Activated CD8-positive, alpha-beta memory T cell treated with anti-CD3 and anti-CD28 coated beads, Interleukin-2, amount 50 U/mL, for 1 hour (primary cell): ENCODE measurements around the gene PROZ.

Experiments
- DNase-seq: peaks from one replicate; pipeline ENCODE4 v3.0.0-alpha.2; 2020; ENCODE audit errors: extremely low read depth

The PROZ gene

GRCh38 chr13:113178896-113179167, 20.4 kb downstream of the PROZ start:
- DNase-seq, result no peak

- no peak for DNase-seq
Observed at GRCh38 chr13:113179374-113180230, 21.2 kb downstream of the PROZ start.

DNA sequence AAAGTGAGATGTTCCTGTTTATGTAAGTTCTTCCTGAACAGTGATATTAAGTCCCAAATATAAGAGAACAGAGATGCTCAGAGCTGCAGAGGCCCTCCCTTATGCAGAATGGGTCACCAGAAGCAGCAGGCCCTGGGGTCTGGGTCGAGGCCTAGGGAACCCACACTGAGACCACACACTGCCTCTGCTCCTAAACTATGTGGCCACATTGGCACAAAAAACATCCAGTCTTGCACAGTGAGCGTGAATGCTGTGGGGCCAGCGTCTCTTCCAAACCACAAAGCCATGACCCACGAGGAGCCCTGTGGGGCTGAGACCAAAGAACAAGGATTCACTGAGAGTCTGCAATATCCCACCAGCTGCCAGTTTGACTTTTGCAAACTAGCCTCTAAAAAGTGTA, 23.6 kb downstream of the PROZ start:
- no peak for DNase-seq

DNA sequence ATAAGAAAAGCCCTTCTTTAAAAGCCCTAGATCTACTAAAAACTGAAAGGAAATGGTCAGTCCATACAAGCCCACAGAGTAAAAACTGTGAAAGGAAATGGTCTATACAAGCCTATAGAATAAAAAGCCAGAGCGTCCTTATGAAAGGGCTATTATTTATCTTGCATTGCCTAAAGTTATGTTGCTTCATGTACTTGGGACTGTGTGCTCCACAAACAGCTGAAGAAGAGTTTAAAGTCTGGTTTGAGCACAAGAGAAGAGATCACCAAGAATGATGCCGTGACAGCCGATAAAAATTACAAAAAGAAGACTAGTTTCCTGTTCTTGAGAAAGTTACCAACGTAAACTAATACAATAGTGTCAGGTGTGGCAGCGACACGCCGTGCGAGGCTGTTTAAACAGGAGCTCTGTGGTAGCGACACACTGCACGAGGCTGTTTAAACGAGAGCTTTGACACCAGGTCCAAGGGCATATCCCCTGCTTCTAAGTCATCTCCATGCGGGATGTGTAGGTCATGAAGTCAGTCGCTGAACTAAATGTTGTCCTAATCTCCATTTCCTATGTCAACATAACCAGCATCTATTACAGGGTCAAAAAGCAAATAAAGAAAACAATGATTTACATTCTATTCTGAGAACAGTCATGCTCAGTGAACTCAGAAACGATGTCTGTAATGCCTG, 25.1 kb downstream of the PROZ start:
- no peak for DNase-seq

GRCh38 chr13:113184568-113185440, 26.4 kb downstream of the PROZ start:
- peak; percentile 17 for DNase-seq

DNA sequence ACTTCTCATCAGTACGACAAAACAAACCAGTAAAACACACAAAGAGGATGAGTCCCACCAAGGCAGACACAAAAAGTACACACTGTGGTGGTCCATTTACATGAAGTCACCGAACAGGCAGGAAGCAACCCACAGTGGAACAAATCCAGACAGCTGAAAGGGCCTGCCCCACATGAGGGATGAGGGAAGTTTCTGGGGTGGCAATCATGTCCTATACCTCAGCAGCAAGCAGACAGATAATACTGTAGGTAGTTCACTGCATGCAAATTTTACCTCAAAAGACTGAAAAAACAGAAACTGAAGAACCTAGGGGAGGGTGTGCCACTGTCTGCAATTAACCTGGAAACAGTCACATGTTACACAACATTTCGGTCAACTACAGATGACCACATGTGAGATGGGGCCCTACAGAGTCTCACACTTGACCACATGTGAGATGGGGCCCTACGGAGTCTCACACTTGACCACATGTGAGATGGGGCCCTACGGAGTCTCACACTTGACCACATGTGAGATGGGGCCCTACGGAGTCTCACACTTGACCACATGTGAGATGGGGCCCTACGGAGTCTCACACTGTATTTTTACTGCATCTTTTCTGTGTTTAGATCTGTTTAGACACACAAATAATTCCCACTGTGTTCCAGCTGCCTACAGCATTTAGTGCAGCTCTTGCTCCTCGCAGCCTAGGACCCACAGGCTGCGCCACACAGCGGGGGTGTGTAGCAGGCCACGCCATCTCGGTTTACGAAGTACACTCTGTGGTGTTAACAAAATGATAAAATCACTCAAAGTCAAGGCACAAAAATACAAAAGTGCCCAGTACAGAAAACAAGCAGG, 27.8 kb downstream of the PROZ start:
- DNase-seq, result no peak

GRCh38 chr13:113187263-113187669, 28.8 kb downstream of the PROZ start:
- no peak for DNase-seq

DNA sequence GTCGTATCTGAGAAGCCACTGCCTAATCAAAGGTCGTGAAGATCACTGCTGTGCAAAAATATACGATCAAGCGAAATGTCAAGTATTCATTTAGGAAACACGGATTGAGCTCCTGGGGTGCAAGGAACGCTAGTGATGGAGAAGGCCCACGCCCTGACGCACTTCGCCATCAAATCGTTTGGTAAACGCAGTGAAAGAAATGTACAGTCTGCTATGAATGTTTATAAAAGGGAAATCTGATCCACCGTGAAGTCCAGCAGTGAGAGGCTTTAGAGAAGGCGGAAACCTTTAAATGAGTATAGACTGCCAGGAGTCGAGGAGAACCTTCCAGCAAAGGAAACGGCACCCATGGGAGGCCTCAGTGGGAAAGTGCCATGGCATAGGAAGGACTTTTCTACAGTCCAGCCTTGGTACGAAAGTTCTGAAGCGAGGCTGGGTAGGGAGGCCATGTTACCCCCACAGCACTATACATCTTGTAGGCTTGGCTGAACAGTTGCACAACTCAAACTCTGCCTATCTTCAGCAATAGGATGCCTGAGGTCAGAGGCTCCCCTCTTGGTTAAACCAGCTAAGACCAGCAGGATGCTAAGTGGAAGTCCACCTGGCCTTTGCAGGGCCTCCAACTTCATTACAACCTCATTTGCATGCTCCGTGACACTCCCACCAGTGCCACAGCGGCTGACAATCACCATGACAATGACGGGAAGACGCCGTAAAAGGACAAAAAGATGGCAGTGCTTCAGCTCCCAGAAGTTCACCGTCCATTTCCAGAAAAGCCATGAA, 29.6 kb downstream of the PROZ start:
- no peak for DNase-seq

- DNase-seq, result no peak
Observed at GRCh38 chr13:113190181-113190580, 31.7 kb downstream of the PROZ start.

DNA sequence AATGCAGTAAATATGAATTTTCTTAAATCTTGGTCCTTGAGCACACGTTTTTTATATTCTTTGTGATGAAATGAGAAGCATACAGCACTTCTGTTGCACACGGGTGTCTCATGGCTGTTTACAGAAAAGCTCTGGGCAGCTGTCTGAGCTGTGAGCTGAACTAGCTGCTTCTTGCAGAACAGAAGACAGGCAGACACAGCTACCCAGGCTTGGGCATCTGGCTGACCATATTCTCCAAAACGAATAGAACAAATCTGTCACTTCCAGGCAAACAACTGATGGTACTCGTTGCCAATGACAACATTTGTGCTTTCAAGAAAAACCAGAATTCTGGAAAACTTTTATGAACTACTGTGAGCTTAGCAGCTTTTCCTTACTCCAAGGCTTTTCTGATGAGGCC, 33.8 kb downstream of the PROZ start:
- no peak for DNase-seq

GRCh38 chr13:113192902-113193301, 34.5 kb downstream of the PROZ start:
- no peak for DNase-seq

DNA sequence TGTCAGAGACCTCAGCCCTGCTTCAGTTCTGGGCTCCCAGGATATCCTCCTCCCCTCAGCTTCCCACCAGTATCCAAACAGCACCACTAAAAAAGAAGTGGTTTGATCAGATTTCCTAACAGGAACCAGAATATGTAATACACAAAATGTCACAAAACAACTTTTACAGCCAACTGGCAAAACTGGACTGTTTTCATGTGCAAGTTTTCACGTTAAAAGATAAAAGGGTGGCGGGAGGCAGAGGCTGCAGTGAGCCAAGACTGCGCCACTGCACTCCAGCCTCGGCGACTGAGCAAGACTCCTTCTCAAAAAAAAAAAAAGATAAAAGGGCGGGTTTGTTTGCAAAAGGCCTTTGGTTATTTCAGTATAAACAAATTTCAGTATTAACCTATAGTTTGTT, 36.9 kb downstream of the PROZ start:
- no peak for DNase-seq

- DNase-seq, result no peak
Observed at GRCh38 chr13:113196970-113197737, 38.7 kb downstream of the PROZ start.

GRCh38 chr13:113201815-113202214, 43.4 kb downstream of the PROZ start:
- no peak for DNase-seq

DNA sequence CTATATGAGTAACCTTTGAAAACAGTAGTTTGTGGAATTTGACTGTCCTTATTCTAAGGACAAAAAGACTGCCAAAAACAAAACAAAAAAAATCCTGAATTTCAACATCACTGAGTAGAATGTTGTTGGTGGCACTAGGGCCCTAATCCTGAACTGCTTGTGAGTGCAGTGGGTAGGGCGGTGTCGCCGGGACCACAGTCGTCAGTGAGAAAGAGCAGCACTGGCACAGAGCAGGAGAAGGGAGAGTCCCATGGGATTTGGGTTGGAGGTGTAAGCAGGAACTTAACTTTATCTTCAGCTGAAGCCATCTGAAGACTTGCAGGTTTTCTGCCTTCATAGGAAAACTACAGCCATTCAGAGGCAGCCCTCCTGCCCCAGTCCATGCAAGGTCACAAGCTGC, 44.5 kb downstream of the PROZ start:
- DNase-seq, result no peak

DNA sequence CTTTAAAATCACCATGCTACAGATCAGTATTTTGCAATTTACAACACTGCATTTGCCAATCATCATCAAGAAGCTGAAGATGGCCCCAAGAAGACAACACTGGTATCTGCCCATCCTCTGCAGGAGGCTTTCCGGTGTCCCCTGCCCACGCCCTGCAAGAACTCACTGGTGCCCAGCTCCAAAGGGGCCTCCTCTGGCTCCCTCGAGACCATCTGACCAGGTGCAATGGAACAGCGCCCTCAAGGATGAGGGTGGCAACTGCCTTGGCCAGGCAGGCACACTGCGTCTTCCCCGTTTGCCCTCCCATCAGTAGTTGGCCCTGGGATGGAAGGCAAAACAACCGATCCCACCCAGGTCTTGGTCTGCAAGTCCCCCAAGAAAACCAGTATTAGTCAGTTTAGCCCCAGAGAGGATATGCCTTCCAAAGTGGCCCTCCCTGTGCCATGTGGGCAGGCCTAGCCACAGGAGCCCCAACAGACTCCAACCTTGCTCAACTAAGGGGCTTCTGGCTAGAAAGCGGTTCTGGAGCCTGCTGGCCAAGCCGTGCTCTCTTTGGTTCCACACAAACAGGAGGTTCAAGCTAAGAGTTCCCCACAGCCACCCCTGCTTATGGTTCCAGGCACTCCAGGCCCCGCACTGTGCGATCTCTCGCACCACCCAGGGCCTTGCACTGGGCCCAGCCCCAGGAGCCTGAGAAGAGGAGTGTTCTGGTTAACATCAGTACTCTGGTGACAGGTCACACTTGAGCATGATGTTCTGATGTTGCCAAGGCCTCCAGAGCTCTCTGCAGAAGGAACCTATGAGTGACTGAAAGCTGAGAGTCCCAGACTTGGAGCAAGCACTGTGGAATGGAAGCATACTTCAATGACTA, 45.3 kb downstream of the PROZ start:
- no peak for DNase-seq

DNA sequence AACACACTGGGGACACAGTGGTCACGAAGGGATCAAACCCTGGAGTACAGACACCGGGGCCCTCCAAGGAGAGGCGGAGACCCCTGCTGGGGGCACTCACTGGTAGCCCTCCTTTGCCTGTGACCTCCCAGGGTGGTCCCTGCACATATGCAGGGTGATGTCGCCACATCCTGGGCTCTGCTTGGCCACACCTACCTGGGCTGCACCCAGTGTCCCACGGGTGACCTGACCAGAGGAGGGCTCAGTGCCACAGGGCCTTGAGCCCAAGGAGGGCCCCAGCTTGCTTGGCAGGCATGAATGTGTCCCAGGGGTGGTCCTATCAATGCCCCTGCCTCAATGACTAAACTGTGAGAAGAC, 45.9 kb downstream of the PROZ start:
- DNase-seq, result no peak

DNA sequence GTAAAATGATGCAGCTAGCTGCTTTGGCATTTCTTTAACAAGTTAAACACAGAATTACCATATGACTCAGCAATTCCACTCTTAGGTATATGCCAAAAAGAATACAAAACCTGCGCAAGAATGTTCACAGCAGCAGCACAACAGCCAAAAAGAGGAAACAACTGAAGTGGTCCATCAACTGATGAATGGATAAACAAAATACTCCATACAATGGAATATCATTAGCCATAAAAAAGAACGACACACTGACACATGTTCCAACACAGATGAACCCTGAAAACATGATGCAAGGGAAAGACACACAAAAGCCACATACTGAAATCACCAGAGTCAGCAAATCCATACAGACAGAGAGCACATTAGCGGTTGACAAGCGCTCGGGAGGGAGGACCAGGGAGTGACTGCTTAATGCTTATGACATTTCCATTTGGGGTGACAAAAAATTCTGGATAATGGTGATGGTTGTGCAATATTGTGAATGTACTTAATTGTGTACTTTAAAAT, 47.0 kb downstream of the PROZ start:
- DNase-seq, result no peak

DNA sequence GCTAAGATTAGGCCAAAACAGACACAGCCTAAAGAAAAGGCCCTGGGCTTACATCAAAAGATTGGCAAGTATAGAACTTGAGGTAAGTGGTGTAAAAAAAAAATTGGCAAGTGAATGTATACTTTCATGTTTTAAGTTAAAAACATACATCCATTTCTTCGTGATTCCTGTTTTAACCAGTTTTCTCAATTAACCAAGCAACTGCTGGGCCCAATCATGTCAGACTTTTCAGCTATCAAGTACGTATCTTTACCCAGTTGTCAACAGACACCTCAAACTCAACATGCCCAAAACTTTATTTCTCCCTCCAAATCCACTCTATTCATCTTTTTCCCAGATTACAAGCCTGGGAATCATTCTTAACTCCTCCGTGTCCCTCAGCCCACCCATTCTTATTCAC, 49.0 kb downstream of the PROZ start:
- DNase-seq, result no peak
